ENCODE results near the gene UBQLN2. TPM values are rescaled to one million over a fixed set of nuclear protein-coding genes. Genes with fewer than 3 reads are reported as not detected.

UBQLN2 gene
- total RNA-seq (2022; extraction: Qiagen RNA extraction; ENCODE audit: low read depth) = 23.2 to 25.4 TPM (median 24.1 TPM) in 5 replicates

DNA sequence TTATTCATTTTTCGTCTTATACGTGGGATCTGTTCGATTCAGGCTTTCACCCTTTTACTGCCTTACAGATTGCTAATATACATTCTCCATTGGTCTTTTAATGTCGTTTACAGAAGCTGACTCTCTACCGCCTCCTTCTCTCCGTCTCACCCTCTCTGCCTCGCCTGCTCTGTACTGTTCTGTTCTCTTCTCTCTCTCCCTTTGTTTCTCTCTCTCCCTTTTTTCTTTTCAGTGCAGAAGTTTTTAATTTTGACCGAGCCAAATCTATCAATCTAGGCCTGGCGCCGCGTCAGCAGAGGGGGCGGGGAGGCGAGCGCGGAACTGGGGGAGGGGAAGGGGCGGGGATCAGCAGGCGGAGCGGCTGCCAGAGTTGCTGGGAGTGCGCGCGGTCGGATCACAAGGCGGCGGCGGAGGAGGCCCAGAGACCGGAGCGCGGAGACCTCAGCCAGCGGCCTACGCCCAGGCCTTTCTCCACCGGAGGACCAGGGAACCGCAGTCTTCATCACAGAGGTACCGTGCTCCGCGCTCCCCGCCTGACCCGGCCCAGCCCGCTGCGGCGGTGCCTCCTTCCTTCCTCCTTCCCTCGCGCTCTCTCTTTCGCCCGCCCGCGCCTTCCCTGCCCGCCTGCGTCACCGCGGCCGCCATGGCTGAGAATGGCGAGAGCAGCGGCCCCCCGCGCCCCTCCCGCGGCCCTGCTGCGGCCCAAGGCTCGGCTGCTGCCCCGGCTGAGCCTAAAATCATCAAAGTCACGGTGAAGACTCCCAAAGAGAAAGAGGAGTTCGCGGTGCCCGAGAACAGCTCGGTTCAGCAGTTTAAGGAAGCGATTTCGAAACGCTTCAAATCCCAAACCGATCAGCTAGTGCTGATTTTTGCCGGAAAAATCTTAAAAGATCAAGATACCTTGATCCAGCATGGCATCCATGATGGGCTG lies at the start of gene UBQLN2:
TSS of gene UBQLN2 (plus strand) at position 397 of the 931 bp plus-strand sequence. CDS start at position 644, 247 bp downstream.

Other genes starting within 250 kb of the UBQLN2 start
- 52.5 to 61.8 TPM (median 56.7 TPM) in 5 replicates for gene NBDY, start 165.6 kb downstream of the UBQLN2 start, total RNA-seq (2022; extraction: Qiagen RNA extraction; ENCODE audit: low read depth)